GM10248 (cell line): ENCODE data around the gene GLRA2.

Experiments
- CTCF ChIA-PET: fragments of 300-600 bp; sonication (Branson Sonifier 250); formaldehyde crosslinking; extraction: SDS; loops from one replicate; lab custom pipeline; 2021; ENCODE audit warnings: antibody characterized with exemption; lab: Yijun Ruan, JAX
- POLR2A ChIA-PET: fragments of 350-650 bp; sonication (Branson Sonifier 250); formaldehyde crosslinking; extraction: SDS; loops from one replicate; lab custom pipeline; 2020; ENCODE audit warnings: antibody characterized with exemption; lab: Yijun Ruan, JAX
- DNase-seq: peaks from one replicate; pipeline ENCODE4 v3.0.0; 2012; ENCODE audit errors: extremely low spot score
- CTCF ChIP-seq: IDR thresholded peaks from 2 replicates; pipeline ENCODE4 v1.5.1; 2012; ENCODE audit warnings: mild to moderate bottlenecking, low read depth; ENCODE audit errors: extremely low read depth, missing control alignments, control extremely low read depth

Gene GLRA2

GRCh38 chrX:14717949-14718348 lies 188.6 kb downstream of the GLRA2 start:
- ChIA-PET POLR2A (no interaction called here), CTCF (no interaction called here)
- no peak for DNase-seq
- no peak for TF ChIP-seq CTCF

GRCh38 chrX:14718403-14718802 lies 189.1 kb downstream of the GLRA2 start:
- no peak for DNase-seq
- CTCF ChIA-PET, result no interaction called here
- POLR2A ChIA-PET, result no interaction called here
- TF ChIP-seq CTCF, result no peak

GRCh38 chrX:14729058-14729457 lies 199.7 kb downstream of the GLRA2 start:
- DNase-seq, result no peak
- POLR2A ChIA-PET, result no interaction called here
- CTCF ChIA-PET, result no interaction called here
- TF ChIP-seq CTCF, result no peak

- ChIA-PET POLR2A (no interaction called here), CTCF (no interaction called here)
- DNase-seq, result no peak
Observed at GRCh38 chrX:14738643-14739042, 209.3 kb downstream of the GLRA2 start.

GRCh38 chrX:14753441-14753840 lies 224.1 kb downstream of the GLRA2 start:
- ChIA-PET CTCF (interaction anchor here (1.8 kb wide), 1 partner anchor 17 kb away, joined by 5 read pairs; no protein-coding TSS in a partner anchor), POLR2A (no interaction called here)
- no peak for TF ChIP-seq CTCF
- no peak for DNase-seq

More at GRCh38 chrX:14738643-14739042, 209.3 kb downstream of the GLRA2 start:
- TF ChIP-seq CTCF, result no peak

GRCh38 chrX:14758029-14758491 lies 228.7 kb downstream of the GLRA2 start:
- no peak for TF ChIP-seq CTCF
- POLR2A ChIA-PET, result no interaction called here
- CTCF ChIA-PET, result no interaction called here
- DNase-seq, result no peak
